Heart right ventricle (tissue), 16 donors: ENCODE measurements around the gene PTPRU. TPM values are rescaled to one million over a fixed set of nuclear protein-coding genes. Genes with fewer than 3 reads are reported as not detected.

Source experiments
- ATAC-seq, 8 donors: fragments of 200-7000 bp; cut with Tn5 transposase; one replicate each; pipeline ENCODE4 v1.9.1; 2020; ENCODE audit warnings: mild to moderate bottlenecking in 8 of 8, moderate library complexity in 8 of 8, moderate number of reproducible peaks in 1 of 8
- DNase-seq, 2 donors: peaks; one replicate each; pipeline ENCODE4 v3.0.0-alpha.2; 2020
- H3K27ac ChIP-seq, 10 donors: fragments of 200-600 bp; sonication (generic) in 2 of 10; one replicate each; pipeline versions ENCODE4 v1.5.0 to v1.8.0; 2020 to 2022; ENCODE audit warnings: mild to moderate bottlenecking in 3 of 10
- H3K27me3 ChIP-seq, 7 donors: fragments of 200-600 bp; one replicate each; pipeline ENCODE4 v1.8.0; 2021 to 2022; ENCODE audit warnings: mild to moderate bottlenecking in 2 of 7
- H3K36me3 ChIP-seq, 9 donors: fragments of 200-600 bp; sonication (generic) in 1 of 9; one replicate each; pipeline versions ENCODE4 v1.5.0 to v1.8.0; 2020 to 2022; ENCODE audit warnings: mild to moderate bottlenecking in 2 of 9
- H3K4me1 ChIP-seq, 9 donors: fragments of 200-600 bp; sonication (generic) in 1 of 9; one replicate each; pipeline versions ENCODE4 v1.5.0 to v1.8.0; 2020 to 2022; ENCODE audit warnings: mild to moderate bottlenecking in 4 of 9
- H3K4me3 ChIP-seq, 10 donors: fragments of 200-600 bp; sonication (generic) in 2 of 10; one replicate each; pipeline versions ENCODE4 v1.5.0 to v1.8.0; 2020 to 2022; ENCODE audit warnings: mild to moderate bottlenecking in 7 of 10, moderate library complexity in 2 of 10
- H3K9me3 ChIP-seq, 11 donors: fragments of 200-600 bp in 10 of 11; sonication (generic) in 2 of 11; one replicate each; pipeline versions ENCODE4 v1.5.0 to v1.8.0; 2013 to 2022; ENCODE audit warnings: mild to moderate bottlenecking in 2 of 11, control low read depth in 1 of 11, moderate library complexity in 1 of 11
- CTCF ChIP-seq, 9 donors: fragments of 200-600 bp; sonication (generic) in 2 of 9; IDR thresholded peaks; one replicate each; pipeline versions ENCODE4 v1.5.0 to v1.8.0; 2021 to 2022; ENCODE audit warnings: antibody characterized with exemption in 9 of 9, mild to moderate bottlenecking in 5 of 9, moderate library complexity in 1 of 9
- WGBS, 2 donors: extraction: QIAGEN DNeasy Blood & Tissue Kit; methylation state at CpG; one replicate each; pipeline ENCODE4 v1.1.7; 2013; ENCODE audit warnings: inconsistent platforms in 1 of 2; 5-methylcytosine and 5-hydroxymethylcytosine counted together
- intact Hi-C, 10 donors: fragments of 100-400 bp; cut with DNase I; formaldehyde crosslinking; loops; one replicate each; pipeline versions ENCODE4 v1.11.1 to v1.14.2; 2022
- polyA plus RNA-seq, 2 donors: library from polyadenylated mRNA; stranded (reverse); fragments of 200-250 nt; gene quantifications; one replicate each; pipeline ENCODE4 v1.2.3, GENCODE V29; 2013
- total RNA-seq, 10 donors: library from RNA; stranded (reverse); fragmentation: NEBNext Ultra II Directional in 3 of 10; extraction: Animal tissue kit (Norgen Biotek cat#: 25700) in 3 of 10; gene quantifications; one replicate each; pipeline versions ENCODE4 v1.2.1 to v1.2.4, GENCODE V29; 2021 to 2023
- donor health status: Arrhythmogenic right ventricular cardiomyopathy.
- donor health status: ischemic (EF 13 %, LVEDD 7.1; RV severe dilation, severe dysfunction).
- donor health status: healthy with polysubstance abuse.
- donor health status: DM: no; HTN: yes; CAD: no.
- donor health status: DM: no; HTN: no; CAD: no.
- donor health status: ischemic (EF 25% LVEDD 6.9; RV normal size, moderate dysfunction).
- donor health status: ischemic (EF 25% LVEDD 5.7; RV mildly dilated, moderate dysfunction).
- donor health status: healthy.
- donor health status: DM: yes; HTN: yes; CAD: no.
- donor health status: Ischemic cardiomyopathy.
- donor health status: ischemic (EF 35%, LVEDD 5.7; RV mildly dilated, moderate dysfunction).
- donor health status: nonischemic (EF 11% LVEDD 7.7; RV severe dilation, severe dysfunction).
- donor health status: DM: yes; HTN: yes; CAD: no.
- donor health status: PGD.
- donor health status: ischemic (EF 29% LVEDD 5.4; RV normal size, mild dysfunction).
- donor health status: nonischemic (EF 23%, LVEDD 6.1; RV moderate dilation, normal function).

PTPRU gene
- total and polyA plus RNA-seq, 12 donors: 8.6 to 29.8 (median 14.5) TPM

DNA sequence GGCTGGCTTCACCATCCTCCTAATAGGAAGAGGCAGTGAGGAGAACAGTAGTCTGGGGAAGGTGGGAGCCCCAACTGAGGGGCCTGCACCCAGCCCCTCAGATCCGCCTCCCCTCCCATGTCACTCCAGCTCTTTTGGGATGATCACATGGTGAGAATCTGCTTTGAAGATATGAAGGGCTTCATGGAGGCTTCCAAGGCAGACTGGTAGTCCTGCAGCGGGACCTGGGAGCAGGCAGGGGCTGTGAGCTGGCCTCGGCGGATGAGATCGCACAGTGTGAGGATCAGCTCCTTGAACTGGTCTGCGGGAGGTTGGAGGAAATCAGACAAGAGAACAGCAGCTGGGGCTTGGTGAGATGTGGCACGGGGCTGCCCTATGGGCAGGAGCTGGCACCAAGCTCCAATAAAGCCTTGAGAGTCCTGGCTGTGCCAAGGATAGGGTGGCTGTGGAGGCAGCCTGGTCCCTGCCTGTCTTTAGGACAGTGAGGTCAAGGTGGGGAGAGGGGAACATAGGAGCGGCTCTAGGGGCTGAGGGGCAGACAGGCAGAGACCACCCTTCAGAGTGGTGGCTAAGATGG, 42.4 kb upstream of the PTPRU start:
- TF ChIP-seq CTCF (IDR thresholded peaks at IDR 0.05): no peak
- no peak for ATAC-seq
- Histone ChIP-seq H3K36me3 (peaks cover 0 to 73% (median 3%) of the 10 kb centered on the region in 9 donors), H3K4me3 (no peak overlapping the region), H3K27me3 (no peaks in the 10 kb centered on the region), H3K9me3 (no peaks in the 10 kb centered on the region), H3K4me1 (no peaks in the 10 kb centered on the region), H3K27ac (no peak overlapping the region)
- WGBS, 2 donors: 95 to 99% methylated on average over 8 of the region's 8 CpGs
- no peak for DNase-seq
- intact Hi-C loops: loop anchor here in 1 of 10 donors (10.0 kb wide), 1 partner anchor 399 kb away; no protein-coding TSS in a partner anchor

DNA sequence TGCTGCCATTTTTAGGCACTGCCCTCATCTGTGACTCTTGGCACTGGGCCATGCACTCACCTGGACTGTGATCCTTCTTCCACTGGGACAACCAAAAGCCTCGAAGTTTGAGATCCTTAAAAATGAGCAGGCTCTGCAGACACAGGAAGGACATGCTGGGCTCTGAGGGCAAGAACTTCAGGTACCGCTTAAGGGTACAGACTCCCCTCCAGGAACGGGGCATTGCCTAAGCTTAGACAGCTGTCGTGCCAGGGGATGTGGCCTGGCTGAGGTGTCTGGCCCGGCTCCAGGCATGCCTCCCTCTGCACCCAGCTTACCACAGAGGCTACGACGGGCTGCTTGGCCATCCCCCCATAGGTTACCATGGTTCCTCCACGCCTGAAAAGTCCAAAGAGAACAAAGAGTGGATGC, 40.4 kb upstream of the PTPRU start:
- Histone ChIP-seq H3K9me3 (no peaks in the 10 kb centered on the region), H3K4me3 (no peak overlapping the region), H3K27ac (no peak overlapping the region), H3K27me3 (no peaks in the 10 kb centered on the region), H3K4me1 (no peaks in the 10 kb centered on the region), H3K36me3 (peaks cover 0 to 93% (median 6%) of the 10 kb centered on the region in 9 donors)
- ATAC-seq (peak in 1 of 8 donors; percentile 32), DNase-seq (no peak)
- 69 to 73% methylated on average over 8 of the region's 8 CpGs for whole genome bisulfite sequencing, 2 donors
- no peak for TF ChIP-seq CTCF (IDR thresholded peaks at IDR 0.05)
- intact Hi-C loops: loop anchor here in 1 of 10 donors (10.0 kb wide), 1 partner anchor 401 kb away; no protein-coding TSS in a partner anchor

GRCh38 chr1:29196863-29197589, 39.3 kb upstream of the PTPRU start:
- 71 to 74% methylated on average over 7 of the region's 7 CpGs for WGBS, 2 donors

More at GRCh38 chr1:29196863-29197589, 39.3 kb upstream of the PTPRU start:
- H3K9me3 ChIP-seq: no peaks in the 10 kb centered on the region
- no peaks in the 10 kb centered on the region for H3K27me3 ChIP-seq
- DNase-seq (no peak), ATAC-seq (no peak)
- H3K4me1 ChIP-seq: peaks cover 0 to 6% (median 3%) of the 10 kb centered on the region in 9 donors
- intact Hi-C loops: loop anchor here in 1 of 10 donors (10.0 kb wide), 1 partner anchor 402 kb away; no protein-coding TSS in a partner anchor
- no peak overlapping the region for H3K4me3 ChIP-seq
- TF ChIP-seq CTCF (IDR thresholded peaks at IDR 0.05): no peak
- no peak overlapping the region for H3K27ac ChIP-seq
- peaks cover 0 to 100% (median 11%) of the 10 kb centered on the region in 9 donors for H3K36me3 ChIP-seq
